GM12872 (cell line): ENCODE measurements around the gene NDUFA5.

Experiments used
- TF ChIP-seq, protein P1 (sequence below): IDR thresholded peaks from 3 replicates; pipeline ENCODE4 v1.5.1; 2011; ENCODE audit warnings: low read depth, mild to moderate bottlenecking, low read length, moderate library complexity; ENCODE audit not compliant: insufficient read depth

The NDUFA5 gene

DNA sequence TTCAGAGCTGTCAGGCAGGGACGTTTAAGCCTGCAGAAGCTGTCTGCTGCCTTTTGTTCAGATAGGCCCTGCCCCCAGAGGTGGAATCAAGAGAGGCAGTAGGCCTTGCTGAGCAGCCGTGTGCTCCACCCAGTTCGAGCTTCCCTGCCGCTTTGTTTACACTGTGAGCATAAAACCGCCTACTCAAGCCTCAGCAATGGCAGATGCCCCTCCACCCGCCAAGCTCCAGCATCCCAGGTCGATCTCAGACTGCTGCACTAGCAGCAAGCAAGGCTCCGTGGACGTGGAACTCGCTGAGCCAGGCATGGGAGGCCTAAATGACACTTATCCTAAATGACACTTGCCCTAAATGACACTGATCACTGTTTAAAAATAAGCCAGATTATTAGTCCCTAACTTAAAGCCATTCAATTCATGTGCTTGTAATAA, 37.2 kb upstream of the NDUFA5 start:
- TF ChIP-seq, protein P1, sequence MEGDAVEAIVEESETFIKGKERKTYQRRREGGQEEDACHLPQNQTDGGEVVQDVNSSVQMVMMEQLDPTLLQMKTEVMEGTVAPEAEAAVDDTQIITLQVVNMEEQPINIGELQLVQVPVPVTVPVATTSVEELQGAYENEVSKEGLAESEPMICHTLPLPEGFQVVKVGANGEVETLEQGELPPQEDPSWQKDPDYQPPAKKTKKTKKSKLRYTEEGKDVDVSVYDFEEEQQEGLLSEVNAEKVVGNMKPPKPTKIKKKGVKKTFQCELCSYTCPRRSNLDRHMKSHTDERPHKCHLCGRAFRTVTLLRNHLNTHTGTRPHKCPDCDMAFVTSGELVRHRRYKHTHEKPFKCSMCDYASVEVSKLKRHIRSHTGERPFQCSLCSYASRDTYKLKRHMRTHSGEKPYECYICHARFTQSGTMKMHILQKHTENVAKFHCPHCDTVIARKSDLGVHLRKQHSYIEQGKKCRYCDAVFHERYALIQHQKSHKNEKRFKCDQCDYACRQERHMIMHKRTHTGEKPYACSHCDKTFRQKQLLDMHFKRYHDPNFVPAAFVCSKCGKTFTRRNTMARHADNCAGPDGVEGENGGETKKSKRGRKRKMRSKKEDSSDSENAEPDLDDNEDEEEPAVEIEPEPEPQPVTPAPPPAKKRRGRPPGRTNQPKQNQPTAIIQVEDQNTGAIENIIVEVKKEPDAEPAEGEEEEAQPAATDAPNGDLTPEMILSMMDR: no peak

DNA sequence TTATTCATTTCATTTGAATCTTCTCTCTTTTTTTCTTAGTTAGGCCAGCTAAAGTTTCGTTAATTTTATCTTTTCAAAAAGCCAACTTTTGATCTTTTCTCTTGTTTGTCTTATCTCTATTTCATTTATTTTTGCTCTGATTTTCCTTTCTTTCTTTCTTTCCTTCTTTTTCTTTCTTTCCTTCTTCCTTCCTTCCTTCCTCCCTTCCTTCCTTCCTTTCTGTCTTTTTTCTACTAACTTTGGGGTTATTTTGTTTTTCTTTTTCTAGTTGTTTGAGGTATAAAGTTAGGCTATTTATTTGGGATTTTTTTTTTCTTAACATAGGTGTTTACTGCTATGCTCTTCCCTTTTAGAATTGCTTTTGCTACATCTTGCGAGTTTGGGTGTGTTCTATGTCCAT, 30.8 kb upstream of the NDUFA5 start:
- TF ChIP-seq, protein P1: no peak

DNA sequence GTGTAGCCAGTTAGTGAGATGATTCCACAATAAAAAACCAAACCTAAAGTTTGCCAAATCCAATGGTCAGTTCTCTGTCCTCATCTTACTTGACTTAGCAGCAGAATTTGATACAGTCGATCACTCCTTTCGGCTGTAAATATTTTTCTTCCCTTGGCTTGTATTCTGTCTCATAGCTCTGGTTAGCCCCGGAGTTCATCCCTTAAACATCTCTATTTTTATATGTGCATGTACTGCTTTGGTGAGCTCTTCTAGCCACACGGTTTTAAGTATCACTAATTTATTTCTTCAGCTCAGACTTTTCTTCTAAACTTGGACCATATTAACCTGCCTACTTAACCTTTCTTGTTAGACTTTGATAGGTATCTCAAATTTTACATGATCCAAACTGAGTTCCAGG, 26.2 kb upstream of the NDUFA5 start:
- TF ChIP-seq, protein P1: no peak

DNA sequence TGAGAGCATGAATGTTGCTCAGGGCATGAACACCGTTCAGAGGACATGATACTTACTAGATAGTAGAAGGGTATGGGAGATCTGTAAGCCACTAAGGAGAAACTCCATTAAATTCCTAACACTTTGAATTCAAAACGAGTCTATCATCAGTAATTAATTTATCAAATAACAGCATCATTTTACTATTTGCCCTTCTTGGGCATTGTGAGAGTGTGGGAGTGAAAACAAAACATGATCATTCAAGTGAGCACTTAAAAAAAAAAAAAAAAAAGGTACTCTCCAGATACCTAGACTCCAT, 23.5 kb upstream of the NDUFA5 start:
- TF ChIP-seq, protein P1: no peak

DNA sequence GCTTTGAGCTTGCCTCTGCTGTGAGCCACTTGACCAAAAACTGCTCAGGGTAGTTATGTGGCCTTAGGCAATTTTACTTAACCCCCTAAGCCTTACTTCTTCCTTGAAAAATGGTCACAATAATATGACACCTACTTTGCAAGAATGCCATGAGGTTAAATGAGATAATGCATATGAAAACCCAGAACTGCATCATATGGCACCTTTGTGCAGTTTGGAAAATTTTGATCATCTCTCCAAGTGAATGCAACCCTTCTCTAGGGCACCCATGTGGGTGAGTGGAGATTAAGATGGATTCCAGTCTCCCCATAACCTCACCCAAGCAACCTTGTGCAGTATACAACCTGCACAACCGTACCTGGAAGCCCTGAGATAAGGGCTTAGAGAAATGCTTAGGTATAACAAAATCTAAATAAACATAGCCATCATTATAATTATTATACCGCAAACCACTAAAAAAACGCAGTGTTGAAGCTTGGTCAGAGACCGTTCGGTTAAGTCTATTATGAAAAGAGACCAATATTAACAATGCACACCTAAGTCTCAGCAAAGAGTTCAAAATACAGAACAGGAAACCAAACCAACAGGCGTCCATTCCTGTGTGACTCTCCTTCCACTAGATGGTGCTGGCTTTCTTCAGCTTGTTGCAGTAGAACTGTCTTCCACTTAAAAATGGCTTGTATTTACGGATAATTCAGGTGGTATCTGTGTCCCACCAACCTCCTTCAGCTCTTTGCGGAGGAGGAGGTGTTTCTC, 23.0 kb upstream of the NDUFA5 start:
- TF ChIP-seq, protein P1: peak; percentile 68

DNA sequence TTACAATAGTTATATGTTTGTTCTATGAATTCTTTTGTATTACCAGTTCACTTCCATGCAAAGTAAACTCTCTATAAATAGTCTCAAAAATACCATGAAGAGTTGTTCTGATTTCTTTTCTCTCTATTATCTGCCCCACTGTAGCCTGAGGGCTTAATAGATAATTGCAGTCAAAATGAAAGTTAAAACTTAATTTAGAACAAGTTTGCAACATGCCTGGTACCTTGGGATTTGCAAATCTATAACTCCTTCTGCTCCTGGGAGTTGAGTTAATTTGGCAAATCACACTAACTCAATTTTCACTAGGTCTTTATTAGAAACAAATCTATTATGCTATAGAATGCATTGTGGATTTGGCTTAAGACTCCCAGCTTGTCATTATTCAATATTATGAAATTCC, 21.8 kb upstream of the NDUFA5 start:
- TF ChIP-seq, protein P1: no peak

DNA sequence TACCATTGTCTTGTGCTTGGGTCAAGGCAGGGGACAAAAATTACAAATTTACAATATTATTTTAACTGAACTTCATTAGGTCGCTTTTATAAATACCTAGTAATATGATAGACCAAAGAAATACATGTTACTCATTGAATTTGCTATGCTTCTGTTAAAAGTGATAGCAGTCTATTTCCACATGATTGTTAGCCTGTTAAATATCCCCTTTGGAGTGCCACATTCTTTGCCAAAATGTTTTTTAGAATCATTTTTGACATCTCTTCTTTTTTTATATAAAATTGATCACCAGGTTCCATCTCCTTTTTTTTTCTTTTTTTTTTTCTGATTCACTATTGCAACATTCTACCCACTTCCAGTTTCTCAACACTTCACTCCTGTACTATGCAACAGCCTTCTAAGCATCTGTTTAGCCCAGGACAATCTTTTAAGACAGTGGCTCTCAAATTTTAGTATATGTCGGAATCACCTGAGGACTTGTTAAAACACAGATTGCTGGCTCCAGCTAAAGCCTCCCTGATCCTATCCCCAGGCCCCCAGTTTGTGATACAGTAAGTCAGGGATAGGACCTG, 16.4 kb upstream of the NDUFA5 start:
- TF ChIP-seq, protein P1: no peak
